ENCODE results near the gene NMT1. TPM values are rescaled to one million over a fixed set of nuclear protein-coding genes. Genes with fewer than 3 reads are reported as not detected.

NMT1 gene
- total RNA-seq, 3 donors from 2014 or later: 81.9 to 130 (median 84.0) TPM

DNA sequence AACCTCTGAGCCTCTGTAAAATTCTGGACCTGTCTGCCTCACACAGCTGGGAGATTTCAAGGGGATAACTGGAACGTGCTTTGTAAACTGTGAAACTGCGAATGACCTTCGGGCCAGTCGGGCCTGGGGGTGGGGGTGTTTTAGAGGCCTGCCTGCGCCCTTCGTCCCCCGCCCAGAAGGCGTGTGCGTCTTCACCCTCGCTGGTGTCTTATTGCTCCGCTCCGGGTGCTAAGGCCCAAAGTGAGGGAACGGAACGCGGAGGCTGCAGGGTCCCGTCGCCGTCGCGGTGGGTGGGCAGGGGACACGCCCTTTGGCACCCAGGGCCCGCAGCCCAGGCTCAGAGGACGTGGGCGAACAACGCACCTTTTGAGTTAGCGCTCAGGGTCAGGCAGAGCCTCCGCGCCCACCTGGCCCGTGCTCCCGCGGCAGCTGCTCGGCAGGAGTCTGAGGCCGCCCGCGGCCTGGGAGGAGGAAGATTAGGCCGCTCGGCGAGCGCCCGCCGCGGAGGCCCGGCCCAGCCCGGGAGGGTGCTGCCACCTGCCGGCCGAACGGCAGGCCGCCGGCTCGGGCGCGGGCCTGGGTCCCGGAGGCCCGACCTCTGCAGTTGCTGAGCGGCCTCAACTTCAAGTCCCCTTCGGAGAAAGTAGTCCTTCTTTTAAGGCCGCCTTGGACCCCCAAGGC, 39.4 kb upstream of the NMT1 start:
- TF ChIP-seq, protein P1, sequence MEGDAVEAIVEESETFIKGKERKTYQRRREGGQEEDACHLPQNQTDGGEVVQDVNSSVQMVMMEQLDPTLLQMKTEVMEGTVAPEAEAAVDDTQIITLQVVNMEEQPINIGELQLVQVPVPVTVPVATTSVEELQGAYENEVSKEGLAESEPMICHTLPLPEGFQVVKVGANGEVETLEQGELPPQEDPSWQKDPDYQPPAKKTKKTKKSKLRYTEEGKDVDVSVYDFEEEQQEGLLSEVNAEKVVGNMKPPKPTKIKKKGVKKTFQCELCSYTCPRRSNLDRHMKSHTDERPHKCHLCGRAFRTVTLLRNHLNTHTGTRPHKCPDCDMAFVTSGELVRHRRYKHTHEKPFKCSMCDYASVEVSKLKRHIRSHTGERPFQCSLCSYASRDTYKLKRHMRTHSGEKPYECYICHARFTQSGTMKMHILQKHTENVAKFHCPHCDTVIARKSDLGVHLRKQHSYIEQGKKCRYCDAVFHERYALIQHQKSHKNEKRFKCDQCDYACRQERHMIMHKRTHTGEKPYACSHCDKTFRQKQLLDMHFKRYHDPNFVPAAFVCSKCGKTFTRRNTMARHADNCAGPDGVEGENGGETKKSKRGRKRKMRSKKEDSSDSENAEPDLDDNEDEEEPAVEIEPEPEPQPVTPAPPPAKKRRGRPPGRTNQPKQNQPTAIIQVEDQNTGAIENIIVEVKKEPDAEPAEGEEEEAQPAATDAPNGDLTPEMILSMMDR (IDR thresholded peaks at IDR 0.05): peak in 2 of 3 donors; percentile 53 to 94
- no peak for TF ChIP-seq POLR2A (IDR thresholded peaks at IDR 0.05)
- peak in 2 of 3 donors; percentile 17 to 19 for TF ChIP-seq POLR2AphosphoS5 (IDR thresholded peaks at IDR 0.05)
- H3K4me3 ChIP-seq: peak overlapping the region; percentile 28 to 60 (median 45)
- peak overlapping the region; percentile 78 to 87 for H3K27ac ChIP-seq
- no peaks in the 10 kb centered on the region for H3K9me3 ChIP-seq
- intact Hi-C loops (cut with DNase I; ENCODE audit: low total_unique reads): loop anchor here (5.0 to 10.0 kb wide), 2 partner anchors 83 to 104 kb away; partner anchors contain the start of gene GFAP
- peaks cover 7 to 13% of the 10 kb centered on the region in 2 donors for H3K4me1 ChIP-seq
- H3K27me3 ChIP-seq: no peaks in the 10 kb centered on the region
- H3K36me3 ChIP-seq: no peaks in the 10 kb centered on the region
- DNase-seq (ENCODE audit: low spot score in 2 of 2): peak; percentile 46 to 72

DNA sequence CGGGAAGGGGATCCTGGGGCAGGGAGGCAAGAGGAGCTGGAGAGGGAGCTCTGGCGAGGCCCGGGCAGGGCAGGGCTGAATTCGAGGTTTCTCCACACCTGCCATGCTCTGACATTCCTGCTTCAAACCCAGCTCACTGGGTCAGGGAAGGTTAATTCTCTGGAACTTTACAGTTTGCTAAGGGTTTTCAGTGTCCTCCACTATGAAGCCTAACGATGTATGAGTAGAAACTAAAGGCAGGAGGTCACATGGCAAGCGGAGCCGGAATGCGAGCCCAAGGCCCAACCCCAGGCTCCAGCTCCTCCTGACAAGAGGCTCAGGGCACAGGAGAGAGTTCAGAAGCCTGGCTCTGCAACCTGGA, 38.8 kb upstream of the NMT1 start:
- no peaks in the 10 kb centered on the region for H3K27me3 ChIP-seq
- no peak for DNase-seq (ENCODE audit: low spot score in 2 of 2)

DNA sequence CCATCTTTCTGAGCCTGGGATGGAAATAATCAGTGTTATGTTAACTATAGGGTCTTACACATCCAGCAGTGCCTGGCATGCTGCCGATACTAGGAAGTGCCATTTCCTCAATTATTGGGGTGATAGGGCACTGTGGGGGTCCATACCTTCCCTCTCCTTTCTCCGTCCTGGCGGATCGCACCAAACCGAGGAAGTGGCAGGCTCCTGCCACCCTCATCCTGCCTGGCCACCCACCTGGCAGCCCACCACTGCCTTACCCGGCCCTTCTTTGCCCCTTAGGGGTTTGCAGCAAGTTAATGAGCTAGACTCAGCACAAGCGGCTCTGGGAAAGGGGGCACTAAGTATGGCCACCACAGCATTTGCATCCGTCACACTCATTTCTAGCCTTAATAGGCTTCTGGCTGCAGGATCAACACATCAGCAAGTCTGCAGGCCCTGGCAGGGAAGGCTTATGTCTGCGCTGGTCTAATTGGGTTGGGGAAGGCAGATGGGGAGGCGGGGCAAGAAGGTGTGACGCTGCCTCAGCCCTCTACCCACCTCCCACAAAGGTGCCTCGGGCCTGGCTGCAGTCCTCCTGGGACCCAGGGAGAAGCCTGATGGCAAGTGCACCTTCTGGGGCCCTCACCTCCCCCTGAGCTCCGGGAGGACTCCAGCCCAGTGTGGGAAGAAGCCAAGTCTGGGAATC, 38.3 kb upstream of the NMT1 start:
- intact Hi-C loops (cut with DNase I; ENCODE audit: low total_unique reads): loop anchor here (5.0 to 10.0 kb wide), 2 partner anchors 82 to 105 kb away; partner anchors contain the start of gene GFAP
- H3K9me3 ChIP-seq: no peaks in the 10 kb centered on the region
- peak overlapping the region; percentile 78 to 87 for H3K27ac ChIP-seq
- H3K4me3 ChIP-seq: no peak overlapping the region
- TF ChIP-seq, protein P1 (IDR thresholded peaks at IDR 0.05): no peak
- TF ChIP-seq POLR2AphosphoS5 (IDR thresholded peaks at IDR 0.05) (no peak), POLR2A (IDR thresholded peaks at IDR 0.05) (no peak)
- H3K27me3 ChIP-seq: no peaks in the 10 kb centered on the region
- peaks cover 7 to 13% of the 10 kb centered on the region in 2 donors for H3K4me1 ChIP-seq
- DNase-seq (ENCODE audit: low spot score in 2 of 2): no peak
- H3K36me3 ChIP-seq: no peaks in the 10 kb centered on the region

More for the DNA sequence above, 38.8 kb upstream of the NMT1 start:
- Histone ChIP-seq H3K4me1 (peaks cover 7 to 13% of the 10 kb centered on the region in 2 donors), H3K4me3 (peak overlapping the region in 2 of 3 donors; percentile 45 to 60), H3K36me3 (no peaks in the 10 kb centered on the region), H3K27ac (peak overlapping the region; percentile 78 to 87), H3K9me3 (no peaks in the 10 kb centered on the region)
- intact Hi-C loops (cut with DNase I; ENCODE audit: low total_unique reads): loop anchor here (5.0 to 10.0 kb wide), 2 partner anchors 83 to 105 kb away; partner anchors contain the start of gene GFAP
- TF ChIP-seq, protein P1 (IDR thresholded peaks at IDR 0.05): no peak
- TF ChIP-seq POLR2AphosphoS5 (IDR thresholded peaks at IDR 0.05) (no peak), POLR2A (IDR thresholded peaks at IDR 0.05) (no peak)

DNA sequence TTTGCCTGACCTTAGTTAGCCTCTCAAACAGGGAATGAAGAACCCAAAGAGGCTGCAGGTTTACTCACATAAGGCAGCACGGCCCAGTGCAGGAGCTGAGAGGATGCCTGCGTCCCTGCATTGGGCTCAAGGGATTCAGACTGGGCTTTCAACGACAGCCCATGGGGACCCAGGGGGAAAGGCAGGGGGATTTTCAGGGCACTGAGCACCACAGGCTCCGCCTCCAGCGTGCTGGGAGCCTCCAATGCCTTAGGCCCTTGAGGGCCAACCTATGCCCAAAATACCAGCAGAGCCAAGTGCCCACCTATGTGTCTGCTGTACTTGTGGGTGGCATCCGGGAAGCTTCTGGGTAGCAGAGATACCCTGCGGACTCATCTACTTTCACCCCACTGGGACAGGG, 32.0 kb upstream of the NMT1 start:
- no peak for DNase-seq (ENCODE audit: low spot score in 2 of 2)
- Histone ChIP-seq H3K36me3 (no peaks in the 10 kb centered on the region), H3K4me1 (no peaks in the 10 kb centered on the region), H3K27me3 (no peaks in the 10 kb centered on the region), H3K9me3 (no peaks in the 10 kb centered on the region), H3K27ac (no peak overlapping the region), H3K4me3 (no peak overlapping the region)
- TF ChIP-seq POLR2AphosphoS5 (IDR thresholded peaks at IDR 0.05) (no peak), POLR2A (IDR thresholded peaks at IDR 0.05) (no peak)
- TF ChIP-seq, protein P1 (IDR thresholded peaks at IDR 0.05): no peak
- intact Hi-C loops (cut with DNase I; ENCODE audit: low total_unique reads): loop anchor here (10.0 kb wide), 1 partner anchor 76 kb away; no protein-coding TSS in a partner anchor
